Ovary (tissue), 9 donors: ENCODE data around the gene ENPP6. TPM values are rescaled to one million over a fixed set of nuclear protein-coding genes. Genes with fewer than 3 reads are reported as not detected.

ENCODE experiments used
- DNase-seq, 5 donors: peaks; one replicate each; pipeline ENCODE4 v3.0.0-alpha.2; 2019 to 2020
- H3K27ac ChIP-seq, 2 donors: fragments of 200-600 bp; one replicate each; pipeline versions ENCODE4 v1.5.1 to v1.8.0; 2019 to 2022
- H3K27me3 ChIP-seq: fragments of 200-600 bp; one replicate; pipeline ENCODE4 v1.8.0; 2022
- H3K36me3 ChIP-seq: fragments of 200-600 bp; sonication (generic); one replicate; pipeline ENCODE4 v1.5.1; 2019
- H3K4me1 ChIP-seq: one replicate; pipeline ENCODE4 v1.8.1; 2013; ENCODE audit warnings: mild to moderate bottlenecking, moderate library complexity; ENCODE audit not compliant: insufficient read depth
- H3K4me3 ChIP-seq: fragments of 200-600 bp; sonication (generic); one replicate; pipeline ENCODE4 v1.5.1; 2017
- H3K9me3 ChIP-seq, 2 donors: fragments of 200-600 bp in 1 of 2; sonication (generic) in 1 of 2; one replicate each; pipeline versions ENCODE4 v1.5.1 to v1.8.1; 2013 to 2019; ENCODE audit warnings: mild to moderate bottlenecking in 1 of 2, moderate library complexity in 1 of 2
- CTCF ChIP-seq, 3 donors: fragments of 450-650 bp in 2 of 3; fragments of 200-600 bp in 1 of 3; IDR thresholded peaks; one replicate each; pipeline versions ENCODE4 v1.5.1 to v1.8.0; 2016 to 2022; ENCODE audit warnings: antibody characterized with exemption in 3 of 3, mild to moderate bottlenecking in 1 of 3
- EP300 ChIP-seq: sonication (generic); formaldehyde crosslinking; IDR thresholded peaks from one replicate; pipeline ENCODE4 v1.6.1; 2017; ENCODE audit warnings: antibody characterized with exemption
- POLR2A ChIP-seq: fragments of 450-650 bp; IDR thresholded peaks from one replicate; pipeline ENCODE4 v1.6.1; 2017; ENCODE audit warnings: antibody characterized with exemption, mild to moderate bottlenecking, moderate library complexity
- WGBS, 3 donors: extraction: QIAGEN DNeasy Blood & Tissue Kit in 1 of 3; methylation state at CpG; one replicate each; pipeline versions ENCODE4 v1.1.5 to v1.1.7; 2013 to 2017; 5-methylcytosine and 5-hydroxymethylcytosine counted together
- intact Hi-C, 4 donors: fragments of 100-400 bp; cut with DNase I; formaldehyde crosslinking; loops; one replicate each; pipeline versions ENCODE4 v1.11.0 to v1.15.1; 2022 to 2023
- polyA plus RNA-seq, 2 donors: library from polyadenylated mRNA; stranded (reverse); fragments of 200-250 nt in 1 of 2; fragments of 350-450 nt in 1 of 2; fragmentation: Illumina TruSeq in 1 of 2; extraction: RNeasy Lipid Tissue Mini Kit (QIAGEN cat#74804) in 1 of 2; gene quantifications; one replicate each; pipeline ENCODE4 v1.2.3, GENCODE V29; 2013 to 2014
- total RNA-seq, 7 donors: library from RNA; depleted of rRNA in 2 of 7; stranded (reverse); fragments of >200 nt in 2 of 7; fragmentation: NEBNext Ultra II Directional in 3 of 7; extraction: Animal tissue kit (Norgen Biotek cat#: 25700) in 3 of 7; gene quantifications; one replicate each; pipeline versions ENCODE4 v1.1.0 to v1.2.4, GENCODE V29; 2016 to 2023
- donor health status: DM: no; HTN: no; CAD: no; lungs with moderate emphysema.
- donor health status: DM: no; HTN: no; CAD: no.
- donor health status: Bipolar disorder and iron deficiency.
- donor health status: DM: yes; HTN: yes; CAD: no.
- donor health status: DM: no; HTN: no; CAD: no.
- donor health status: DM: yes; HTN: yes; CAD: no.

ENPP6 gene
- total and polyA plus RNA-seq, 9 donors, result 1.7 to 20.8 (median 9.4) TPM

DNA sequence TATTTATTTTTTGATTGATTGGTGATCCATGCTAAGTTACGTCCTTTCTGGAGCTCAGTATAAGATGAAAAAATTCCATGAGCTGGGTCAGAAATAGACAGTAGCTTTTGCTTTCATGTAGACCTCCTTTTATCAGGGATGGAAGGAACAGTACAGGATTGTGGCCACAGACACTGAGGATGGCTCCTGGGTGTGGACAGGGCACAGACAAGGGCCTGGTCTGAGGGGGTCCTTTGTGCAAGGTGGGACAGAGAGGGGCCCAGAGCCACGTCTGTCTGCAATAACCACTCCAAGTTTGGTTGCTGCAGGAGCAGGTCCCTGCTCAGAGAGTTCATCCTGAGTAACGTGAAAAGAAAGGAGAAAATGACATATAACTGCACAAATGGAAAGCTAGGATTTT lies 127.1 kb downstream of the ENPP6 start:
- no peaks in the 10 kb centered on the region for H3K36me3 ChIP-seq
- 91 to 93% (median 91%) methylated on average over 3 of the region's 3 CpGs for WGBS, 3 donors
- TF ChIP-seq EP300, result no peak
- TF ChIP-seq CTCF (IDR thresholded peaks at IDR 0.05), result no peak
- TF ChIP-seq POLR2A, result no peak
- no peaks in the 10 kb centered on the region for H3K9me3 ChIP-seq
- H3K4me1 ChIP-seq, result peaks cover 2% of the 10 kb centered on the region
- H3K27ac ChIP-seq, result no peak overlapping the region
- no peak overlapping the region for H3K4me3 ChIP-seq
- intact Hi-C loops, result loop anchor here in 1 of 4 donors (10.0 kb wide), 1 partner anchor 74 kb away; no protein-coding TSS in a partner anchor
- no peak for DNase-seq
- H3K27me3 ChIP-seq, result no peaks in the 10 kb centered on the region

GRCh38 chr4:184080674-184081073 lies 137.0 kb downstream of the ENPP6 start:
- no peak for DNase-seq
- no peak overlapping the region for H3K27ac ChIP-seq
- no peaks in the 10 kb centered on the region for H3K27me3 ChIP-seq
- H3K9me3 ChIP-seq, result no peaks in the 10 kb centered on the region
- 67 to 70% (median 68%) methylated on average over 8 of the region's 8 CpGs for whole genome bisulfite sequencing, 3 donors
- intact Hi-C loops, result no loop called here
- no peaks in the 10 kb centered on the region for H3K36me3 ChIP-seq
- H3K4me3 ChIP-seq, result no peak overlapping the region
- TF ChIP-seq EP300 (no peak), POLR2A (no peak), CTCF (IDR thresholded peaks at IDR 0.05) (no peak)
- no peaks in the 10 kb centered on the region for H3K4me1 ChIP-seq

GRCh38 chr4:184074677-184075388 lies 142.8 kb downstream of the ENPP6 start:
- H3K4me3 ChIP-seq, result no peak overlapping the region
- DNase-seq, result no peak
- no peaks in the 10 kb centered on the region for H3K4me1 ChIP-seq
- H3K27me3 ChIP-seq, result no peaks in the 10 kb centered on the region
- H3K9me3 ChIP-seq, result no peaks in the 10 kb centered on the region
- intact Hi-C loops, result no loop called here
- no peak overlapping the region for H3K27ac ChIP-seq
- WGBS, 3 donors, result 87 to 89% (median 89%) methylated on average over 5 of the region's 5 CpGs
- TF ChIP-seq EP300 (no peak), CTCF (IDR thresholded peaks at IDR 0.05) (no peak), POLR2A (no peak)
- no peaks in the 10 kb centered on the region for H3K36me3 ChIP-seq

DNA sequence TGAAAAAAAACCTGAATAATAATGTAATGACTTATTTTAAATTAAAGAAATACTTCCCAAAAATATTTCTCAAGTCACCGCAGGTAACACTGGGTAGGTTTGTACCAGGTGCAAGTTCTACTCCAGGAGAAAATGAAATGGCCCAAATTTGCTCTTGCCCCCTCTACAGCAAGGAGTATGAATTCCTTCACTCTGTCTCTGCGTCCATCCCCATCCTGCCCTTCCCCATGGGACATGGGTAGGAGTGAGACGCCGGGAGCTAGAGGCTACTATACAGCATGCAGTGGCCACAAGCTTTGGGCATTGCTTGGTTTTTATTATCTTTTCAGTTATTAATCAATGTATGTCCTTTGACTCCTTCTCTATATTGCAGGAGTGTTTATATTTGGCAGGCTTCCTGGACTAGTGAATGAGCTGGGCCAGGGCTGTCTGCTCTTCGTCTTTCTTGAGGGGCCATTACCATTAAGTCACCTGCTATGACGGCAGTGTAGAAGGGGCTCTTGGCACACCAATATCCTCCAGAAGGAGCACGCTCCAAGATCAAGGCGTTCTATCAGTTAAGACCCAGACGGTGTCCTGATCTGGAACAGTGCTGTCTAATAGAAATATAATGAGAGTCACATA lies 149.6 kb downstream of the ENPP6 start:
- peaks cover 2% of the 10 kb centered on the region for H3K4me1 ChIP-seq
- H3K4me3 ChIP-seq, result no peak overlapping the region
- no peak for DNase-seq
- 56 to 69% (median 65%) methylated on average over 9 of the region's 9 CpGs for WGBS, 3 donors
- no peak for TF ChIP-seq CTCF (IDR thresholded peaks at IDR 0.05)
- TF ChIP-seq EP300, result no peak
- no peak for TF ChIP-seq POLR2A
- no peak overlapping the region for H3K27ac ChIP-seq
- intact Hi-C loops, result no loop called here
- no peaks in the 10 kb centered on the region for H3K27me3 ChIP-seq
- no peaks in the 10 kb centered on the region for H3K36me3 ChIP-seq
- no peaks in the 10 kb centered on the region for H3K9me3 ChIP-seq
